Heart right ventricle (tissue), 16 donors: Measurements from ENCODE around the gene ZNF428. TPM values are rescaled to one million over a fixed set of nuclear protein-coding genes. Genes with fewer than 3 reads are reported as not detected.

ENCODE experiments used
- ATAC-seq, 8 donors: fragments of 200-7000 bp; cut with Tn5 transposase; one replicate each; pipeline ENCODE4 v1.9.1; 2020; ENCODE audit warnings: mild to moderate bottlenecking in 8 of 8, moderate library complexity in 8 of 8, moderate number of reproducible peaks in 1 of 8
- DNase-seq, 2 donors: peaks; one replicate each; pipeline ENCODE4 v3.0.0-alpha.2; 2020
- H3K27ac ChIP-seq, 10 donors: fragments of 200-600 bp; sonication (generic) in 2 of 10; one replicate each; pipeline versions ENCODE4 v1.5.0 to v1.8.0; 2020 to 2022; ENCODE audit warnings: mild to moderate bottlenecking in 3 of 10
- H3K27me3 ChIP-seq, 7 donors: fragments of 200-600 bp; one replicate each; pipeline ENCODE4 v1.8.0; 2021 to 2022; ENCODE audit warnings: mild to moderate bottlenecking in 2 of 7
- H3K36me3 ChIP-seq, 9 donors: fragments of 200-600 bp; sonication (generic) in 1 of 9; one replicate each; pipeline versions ENCODE4 v1.5.0 to v1.8.0; 2020 to 2022; ENCODE audit warnings: mild to moderate bottlenecking in 2 of 9
- H3K4me1 ChIP-seq, 9 donors: fragments of 200-600 bp; sonication (generic) in 1 of 9; one replicate each; pipeline versions ENCODE4 v1.5.0 to v1.8.0; 2020 to 2022; ENCODE audit warnings: mild to moderate bottlenecking in 4 of 9
- H3K4me3 ChIP-seq, 10 donors: fragments of 200-600 bp; sonication (generic) in 2 of 10; one replicate each; pipeline versions ENCODE4 v1.5.0 to v1.8.0; 2020 to 2022; ENCODE audit warnings: mild to moderate bottlenecking in 7 of 10, moderate library complexity in 2 of 10
- H3K9me3 ChIP-seq, 11 donors: fragments of 200-600 bp in 10 of 11; sonication (generic) in 2 of 11; one replicate each; pipeline versions ENCODE4 v1.5.0 to v1.8.0; 2013 to 2022; ENCODE audit warnings: mild to moderate bottlenecking in 2 of 11, control low read depth in 1 of 11, moderate library complexity in 1 of 11
- CTCF ChIP-seq, 9 donors: fragments of 200-600 bp; sonication (generic) in 2 of 9; IDR thresholded peaks; one replicate each; pipeline versions ENCODE4 v1.5.0 to v1.8.0; 2021 to 2022; ENCODE audit warnings: antibody characterized with exemption in 9 of 9, mild to moderate bottlenecking in 5 of 9, moderate library complexity in 1 of 9
- WGBS, 2 donors: extraction: QIAGEN DNeasy Blood & Tissue Kit; methylation state at CpG; one replicate each; pipeline ENCODE4 v1.1.7; 2013; ENCODE audit warnings: inconsistent platforms in 1 of 2; 5-methylcytosine and 5-hydroxymethylcytosine counted together
- intact Hi-C, 10 donors: fragments of 100-400 bp; cut with DNase I; formaldehyde crosslinking; loops; one replicate each; pipeline versions ENCODE4 v1.11.1 to v1.14.2; 2022
- polyA plus RNA-seq, 2 donors: library from polyadenylated mRNA; stranded (reverse); fragments of 200-250 nt; gene quantifications; one replicate each; pipeline ENCODE4 v1.2.3, GENCODE V29; 2013
- total RNA-seq, 10 donors: library from RNA; stranded (reverse); fragmentation: NEBNext Ultra II Directional in 3 of 10; extraction: Animal tissue kit (Norgen Biotek cat#: 25700) in 3 of 10; gene quantifications; one replicate each; pipeline versions ENCODE4 v1.2.1 to v1.2.4, GENCODE V29; 2021 to 2023
- donor health status: Arrhythmogenic right ventricular cardiomyopathy.
- donor health status: ischemic (EF 13 %, LVEDD 7.1; RV severe dilation, severe dysfunction).
- donor health status: healthy with polysubstance abuse.
- donor health status: DM: no; HTN: yes; CAD: no.
- donor health status: DM: no; HTN: no; CAD: no.
- donor health status: ischemic (EF 25% LVEDD 6.9; RV normal size, moderate dysfunction).
- donor health status: ischemic (EF 25% LVEDD 5.7; RV mildly dilated, moderate dysfunction).
- donor health status: healthy.
- donor health status: DM: yes; HTN: yes; CAD: no.
- donor health status: Ischemic cardiomyopathy.
- donor health status: ischemic (EF 35%, LVEDD 5.7; RV mildly dilated, moderate dysfunction).
- donor health status: nonischemic (EF 11% LVEDD 7.7; RV severe dilation, severe dysfunction).
- donor health status: DM: yes; HTN: yes; CAD: no.
- donor health status: PGD.
- donor health status: ischemic (EF 29% LVEDD 5.4; RV normal size, mild dysfunction).
- donor health status: nonischemic (EF 23%, LVEDD 6.1; RV moderate dilation, normal function).

The ZNF428 gene
- total and polyA plus RNA-seq, 12 donors, result 28.1 to 94.9 (median 33.5) TPM

- ATAC-seq, result peak; percentile 93 to 97 (median 94)
- WGBS, 2 donors, result 0 to 1% methylated on average over 60 of the region's 60 CpGs
- intact Hi-C loops, result loop anchor here in 5 of 10 donors (1.0 to 10.0 kb wide), 5 partner anchors 21 to 64 kb away; partner anchors contain the start of genes PINLYP (in 4 of the 5), XRCC1 (in 4 of the 5), ZNF575 (in 4 of the 5) and ZNF428 (in 2 of the 5)
- peaks cover 16 to 46% (median 38%) of the 10 kb centered on the region in 9 donors for H3K4me1 ChIP-seq
- H3K27ac ChIP-seq, result peak within 1 kb of the TSS; percentile 94 to 99 (median 97)
- peak in 2 of 9 donors; percentile 5 to 16 for TF ChIP-seq CTCF (IDR thresholded peaks at IDR 0.05)
- H3K27me3 ChIP-seq, result no peaks in the 10 kb centered on the region
- peak; percentile 100 for DNase-seq
- H3K9me3 ChIP-seq, result no peaks in the 10 kb centered on the region
- H3K4me3 ChIP-seq, result peak within 1 kb of the TSS; percentile 55 to 78 (median 72)
- peaks cover 6 to 70% (median 30%) of the 10 kb centered on the region in 9 donors for H3K36me3 ChIP-seq
Observed at GRCh38 chr19:43595999-43596841, 23.2 kb downstream of the ZNF428 start, which contains the start of the genes IRGQ and ZNF576. Gene IRGQ, minus strand, starts transcription at chr19:43596134. Its CDS starts 796 bp downstream, at chr19:43595338. Gene ZNF576, plus strand, starts transcription at chr19:43596595. Its CDS starts 514 bp downstream, at chr19:43597109.

- Histone ChIP-seq H3K9me3 (no peaks in the 10 kb centered on the region), H3K27me3 (no peaks in the 10 kb centered on the region), H3K4me3 (peak overlapping the region; percentile 32 to 78 (median 72)), H3K27ac (peak overlapping the region in 9 of 10 donors; percentile 57 to 99 (median 97)), H3K36me3 (peaks cover 6 to 66% (median 35%) of the 10 kb centered on the region in 9 donors), H3K4me1 (peaks cover 16 to 45% (median 38%) of the 10 kb centered on the region in 9 donors)
- no peak for DNase-seq
- TF ChIP-seq CTCF (IDR thresholded peaks at IDR 0.05), result no peak
- ATAC-seq, result peak; percentile 1 to 27 (median 20)
- intact Hi-C loops, result loop anchor here in 5 of 10 donors (5.0 to 10.0 kb wide), 3 partner anchors 58 to 63 kb away; partner anchors contain the start of gene ZNF575 (in 4 of the 5)
- 1 to 2% methylated on average over 18 of the region's 18 CpGs for WGBS, 2 donors
Observed at GRCh38 chr19:43595605-43595998, 23.8 kb downstream of the ZNF428 start.

GRCh38 chr19:43594710-43595604, 24.5 kb downstream of the ZNF428 start:
- H3K27me3 ChIP-seq, result no peaks in the 10 kb centered on the region
- peaks cover 6 to 66% (median 38%) of the 10 kb centered on the region in 9 donors for H3K36me3 ChIP-seq
- peak overlapping the region in 9 of 10 donors; percentile 57 to 99 (median 97) for H3K27ac ChIP-seq
- H3K4me3 ChIP-seq, result peak overlapping the region; percentile 32 to 78 (median 72)
- H3K9me3 ChIP-seq, result no peaks in the 10 kb centered on the region
- peak in 8 of 9 donors; percentile 29 to 78 (median 53) for TF ChIP-seq CTCF (IDR thresholded peaks at IDR 0.05)
- peak in 1 of 2 donors; percentile 44 for DNase-seq
- intact Hi-C loops, result loop anchor here in 6 of 10 donors (5.0 to 10.0 kb wide), 3 partner anchors 58 to 63 kb away; partner anchors contain the start of gene ZNF575 (in 4 of the 6)
- peak in 2 of 8 donors; percentile 7 for ATAC-seq
- peaks cover 16 to 45% (median 38%) of the 10 kb centered on the region in 9 donors for H3K4me1 ChIP-seq
- 4% methylated on average over 64 of the region's 64 CpGs for WGBS, 2 donors
